Fibroblast of pulmonary artery (primary cell): Measurements from ENCODE around the gene SPTBN1.
A peak's percentile ranks its signal among the peaks of the same experiment; 100 is the strongest.

Experiments
- DNase-seq: peaks from one replicate; pipeline ENCODE4 v3.0.0-alpha.2; 2010; ENCODE audit warnings: low read depth
- H3K4me3 ChIP-seq: replicated peaks from 2 replicates; pipeline ENCODE4 v1.5.1; 2011; ENCODE audit warnings: low read depth, mild to moderate bottlenecking, control low read depth, low read length, moderate library complexity
- CTCF ChIP-seq: IDR thresholded peaks from 2 replicates; pipeline ENCODE4 v1.5.1; 2011; ENCODE audit warnings: mild to moderate bottlenecking, control low read depth, low read length, inconsistent platforms; ENCODE audit errors: missing control alignments

SPTBN1 gene

GRCh38 chr2:54591551-54591950, 135.4 kb downstream of the SPTBN1 start:
- no peak for DNase-seq
- no peak for TF ChIP-seq CTCF
- H3K4me3 ChIP-seq: no peak overlapping the region

- H3K4me3 ChIP-seq: no peak overlapping the region
- DNase-seq: no peak
- no peak for TF ChIP-seq CTCF
Observed at GRCh38 chr2:54593249-54593648, 137.1 kb downstream of the SPTBN1 start.

- DNase-seq: no peak
- no peak for TF ChIP-seq CTCF
Observed at GRCh38 chr2:54594048-54594447, 137.9 kb downstream of the SPTBN1 start.

DNA sequence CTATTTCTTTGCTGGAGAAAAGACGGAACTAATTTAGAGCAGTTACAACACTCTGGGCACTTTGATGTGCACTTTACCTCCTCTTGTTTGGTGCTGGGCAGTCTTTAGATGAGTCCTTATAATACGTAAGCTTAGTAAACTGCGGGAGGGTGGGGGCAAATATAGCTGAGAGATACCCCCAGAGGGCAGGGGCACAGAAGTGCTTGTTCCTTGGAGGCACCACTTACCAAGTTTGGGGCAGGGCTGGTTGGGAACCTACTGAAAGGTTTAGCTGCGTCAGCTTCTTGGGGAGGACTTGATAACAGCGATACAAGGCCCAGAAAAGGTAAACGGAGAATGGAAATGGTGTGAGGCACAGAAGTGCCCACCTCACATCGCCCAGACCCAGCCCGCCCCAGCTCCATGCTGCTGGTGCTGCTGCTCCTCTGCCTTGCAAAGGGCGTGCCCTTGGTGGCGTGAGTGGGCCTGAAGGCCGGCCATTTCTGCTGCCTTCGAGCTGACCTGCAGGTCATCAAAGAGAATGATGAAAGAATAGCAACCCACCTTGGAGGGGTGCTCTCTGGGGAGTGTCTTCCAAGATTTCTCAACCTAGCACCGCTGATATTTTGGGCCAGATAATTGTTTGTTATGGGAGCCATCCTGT, 139.2 kb downstream of the SPTBN1 start:
- no peak overlapping the region for H3K4me3 ChIP-seq
- no peak for TF ChIP-seq CTCF
- no peak for DNase-seq

More at GRCh38 chr2:54594048-54594447, 137.9 kb downstream of the SPTBN1 start:
- H3K4me3 ChIP-seq: no peak overlapping the region

DNA sequence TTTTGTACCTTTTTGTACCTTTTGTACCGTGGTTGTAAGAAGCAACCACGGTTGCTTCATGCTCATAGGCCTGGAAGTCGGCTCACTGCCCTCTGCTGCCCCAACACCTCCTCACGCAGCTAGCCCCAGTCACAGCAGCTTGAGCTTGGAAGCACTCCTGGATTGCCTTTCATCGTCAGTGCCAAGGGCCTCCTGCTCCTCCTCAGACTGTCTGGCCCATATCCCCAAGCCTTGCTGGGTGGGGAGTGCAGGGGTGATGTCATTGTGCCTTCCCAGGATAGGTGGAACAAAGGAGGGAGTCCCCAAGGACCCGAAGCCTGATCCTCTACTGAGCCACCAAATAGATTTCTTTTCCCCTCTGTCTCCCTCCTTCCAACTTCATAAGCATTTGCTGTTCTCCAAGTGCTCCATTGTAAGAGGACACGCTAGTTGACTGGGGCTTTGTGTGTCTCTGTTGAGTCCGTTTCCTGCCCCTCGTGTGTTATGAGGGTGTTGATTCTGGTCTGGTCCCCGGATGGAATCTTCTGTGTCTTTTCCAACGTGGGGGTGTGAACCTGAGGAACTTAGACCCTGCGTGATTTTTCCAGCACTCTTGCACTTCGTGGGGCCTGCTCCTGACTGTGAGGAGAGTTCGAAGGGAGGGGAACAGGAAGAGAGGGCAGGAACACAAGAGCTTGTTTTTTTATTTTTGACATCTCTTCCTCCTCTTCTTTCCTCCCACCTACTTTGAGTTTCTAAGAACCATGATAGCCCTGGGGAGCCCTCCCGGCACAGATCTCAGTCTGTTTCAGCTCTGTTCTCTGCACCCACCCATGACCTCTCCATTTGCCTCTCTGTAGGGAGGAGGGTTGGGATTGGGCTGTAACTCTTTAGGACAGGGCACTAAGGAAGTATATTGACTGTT, 140.1 kb downstream of the SPTBN1 start:
- peak; percentile 59 for DNase-seq
- TF ChIP-seq CTCF: no peak
- H3K4me3 ChIP-seq: no peak overlapping the region

- H3K4me3 ChIP-seq: no peak overlapping the region
- no peak for TF ChIP-seq CTCF
- DNase-seq: peak; percentile 66
Observed at GRCh38 chr2:54597153-54597848, 141.2 kb downstream of the SPTBN1 start.
